ENCODE data around the gene IGF1R. TPM values are rescaled to one million over a fixed set of nuclear protein-coding genes. Genes with fewer than 3 reads are reported as not detected.

IGF1R gene
- polyA plus RNA-seq, 4 donors: 25.1 to 53.9 (median 48.3) TPM

DNA sequence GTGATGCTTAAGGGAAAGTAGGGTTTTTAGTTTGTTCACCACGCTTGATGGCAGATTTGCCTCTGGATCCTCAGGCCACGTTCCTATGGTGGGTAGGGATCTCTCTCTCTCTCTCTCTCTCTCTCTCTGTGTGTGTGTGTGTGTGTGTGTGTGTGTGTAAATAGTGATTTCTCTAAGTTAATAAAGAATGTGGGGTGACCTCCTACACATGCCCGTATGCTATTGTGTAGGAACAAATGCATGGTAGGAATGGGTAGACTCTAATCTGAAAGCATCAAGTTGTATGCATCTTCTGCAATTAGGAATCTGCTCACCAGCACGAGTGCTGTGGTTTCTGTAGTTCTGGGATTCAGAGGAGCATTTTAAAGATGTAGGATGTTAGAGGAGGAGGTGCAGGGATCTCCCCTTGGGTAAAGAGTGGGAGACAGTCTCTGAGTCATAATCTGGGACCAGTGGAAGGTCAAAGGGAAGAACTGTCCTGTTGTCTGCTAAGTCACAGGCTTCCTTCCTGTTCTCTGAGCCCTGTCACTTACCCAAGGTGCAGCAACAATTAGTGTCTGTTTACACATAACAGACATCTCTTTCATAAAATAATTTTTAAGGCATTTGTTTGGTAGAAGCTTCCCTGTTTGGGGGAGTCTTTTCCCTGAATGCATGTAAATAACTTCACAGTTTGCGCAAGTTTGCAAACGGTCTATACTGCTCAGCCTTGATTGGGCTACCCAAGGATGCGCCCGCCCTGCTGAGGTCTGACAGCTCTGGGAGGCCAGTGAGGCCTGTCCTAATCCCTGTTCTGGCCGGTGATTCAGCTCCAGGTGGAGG, 139.8 kb downstream of the IGF1R start:
- no peak for DNase-seq (ENCODE audit: low read depth in 4 of 4, low spot score in 3 of 4)

GRCh38 chr15:98789020-98789419, 140.7 kb downstream of the IGF1R start:
- no peak for DNase-seq (ENCODE audit: low read depth in 4 of 4, low spot score in 3 of 4)

GRCh38 chr15:98790270-98790669, 141.9 kb downstream of the IGF1R start:
- DNase-seq (ENCODE audit: low read depth in 4 of 4, low spot score in 3 of 4): no peak

DNA sequence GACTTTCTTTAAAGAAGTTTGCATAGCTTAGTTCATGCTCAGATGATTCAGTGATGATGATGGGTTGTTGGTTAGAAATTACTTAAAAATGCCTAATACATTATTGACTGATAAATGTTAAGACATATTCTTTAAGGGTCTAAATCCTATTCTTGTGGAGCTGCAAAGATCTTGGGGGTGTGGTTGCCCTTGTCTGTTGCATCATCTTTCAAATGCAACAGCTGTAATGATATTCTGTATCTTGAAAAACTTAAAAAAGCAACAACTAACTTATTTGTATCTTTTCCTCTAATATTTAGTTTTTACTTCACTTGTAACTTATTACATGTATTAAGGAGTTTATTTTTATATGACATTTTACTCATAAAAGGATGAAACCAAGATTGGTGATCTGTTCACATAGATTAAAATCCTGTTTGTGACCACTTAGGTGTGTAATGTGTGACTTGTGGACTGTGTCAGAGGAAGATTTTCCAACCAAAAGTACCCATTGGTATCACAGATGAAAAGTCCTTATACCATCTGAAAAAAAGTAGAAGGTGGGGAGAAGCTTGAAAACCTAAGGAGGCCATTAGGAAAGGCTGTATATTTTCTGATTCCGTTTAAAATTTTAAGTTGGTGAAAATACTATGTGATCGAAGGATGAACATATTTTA, 142.8 kb downstream of the IGF1R start:
- DNase-seq (ENCODE audit: low read depth in 4 of 4, low spot score in 3 of 4): no peak

GRCh38 chr15:98792117-98792516, 143.8 kb downstream of the IGF1R start:
- no peak for DNase-seq (ENCODE audit: low read depth in 4 of 4, low spot score in 3 of 4)

GRCh38 chr15:98794211-98794610, 145.9 kb downstream of the IGF1R start:
- no peak for DNase-seq (ENCODE audit: low read depth in 4 of 4, low spot score in 3 of 4)

DNA sequence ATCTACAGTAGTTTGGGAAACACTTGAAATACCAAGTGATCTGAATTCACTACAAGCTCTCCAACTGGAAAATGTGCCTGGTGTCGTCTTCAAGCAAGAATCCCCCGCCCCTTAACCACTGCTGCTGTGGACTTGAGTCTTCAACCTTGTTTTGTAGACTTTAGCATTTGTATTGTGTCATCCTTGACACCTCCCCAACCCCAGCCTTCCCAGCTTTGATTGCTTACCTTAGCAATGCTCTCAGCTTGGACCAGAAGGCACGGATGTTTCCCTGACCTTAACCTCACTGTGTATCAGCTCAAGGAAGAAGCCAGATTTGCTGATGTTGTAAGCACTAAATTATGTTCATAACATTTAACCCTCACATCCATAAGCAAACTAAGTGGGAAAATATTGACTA, 146.4 kb downstream of the IGF1R start:
- no peak for DNase-seq (ENCODE audit: low read depth in 4 of 4, low spot score in 3 of 4)

GRCh38 chr15:98795980-98796379, 147.6 kb downstream of the IGF1R start:
- DNase-seq (ENCODE audit: low read depth in 4 of 4, low spot score in 3 of 4): no peak

DNA sequence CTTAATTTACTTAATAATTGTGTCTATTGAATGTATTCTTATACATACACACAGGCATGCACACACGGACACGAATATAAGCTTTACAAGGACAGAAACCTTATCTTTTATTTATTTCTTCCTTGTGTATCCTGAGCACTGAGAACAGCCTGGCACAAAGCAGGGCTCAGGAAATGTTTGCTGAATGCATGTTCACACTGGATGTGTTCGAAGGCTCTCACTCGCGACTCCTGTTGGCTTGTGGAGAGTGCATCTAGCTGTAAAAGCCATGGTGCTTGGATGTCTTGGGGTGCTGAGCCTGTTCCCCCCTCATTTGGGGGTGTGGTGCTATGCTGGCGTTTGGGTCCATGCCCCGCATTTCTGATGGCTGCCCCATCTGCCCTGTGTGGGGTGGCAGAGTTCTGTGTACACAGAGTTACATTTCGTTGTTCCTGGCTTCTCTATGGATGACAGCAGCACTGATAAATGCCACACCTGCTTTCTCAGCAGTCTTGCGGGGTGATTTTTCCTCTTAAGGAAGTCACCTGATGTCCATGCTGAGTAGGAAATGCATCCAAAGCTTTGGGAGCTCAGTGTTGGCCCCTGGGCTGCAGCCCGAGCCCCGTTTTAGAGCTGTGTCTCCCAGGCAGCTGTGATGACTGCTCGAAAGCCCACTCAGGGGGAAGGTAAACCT, 148.5 kb downstream of the IGF1R start:
- no peak for DNase-seq (ENCODE audit: low read depth in 4 of 4, low spot score in 3 of 4)

DNA sequence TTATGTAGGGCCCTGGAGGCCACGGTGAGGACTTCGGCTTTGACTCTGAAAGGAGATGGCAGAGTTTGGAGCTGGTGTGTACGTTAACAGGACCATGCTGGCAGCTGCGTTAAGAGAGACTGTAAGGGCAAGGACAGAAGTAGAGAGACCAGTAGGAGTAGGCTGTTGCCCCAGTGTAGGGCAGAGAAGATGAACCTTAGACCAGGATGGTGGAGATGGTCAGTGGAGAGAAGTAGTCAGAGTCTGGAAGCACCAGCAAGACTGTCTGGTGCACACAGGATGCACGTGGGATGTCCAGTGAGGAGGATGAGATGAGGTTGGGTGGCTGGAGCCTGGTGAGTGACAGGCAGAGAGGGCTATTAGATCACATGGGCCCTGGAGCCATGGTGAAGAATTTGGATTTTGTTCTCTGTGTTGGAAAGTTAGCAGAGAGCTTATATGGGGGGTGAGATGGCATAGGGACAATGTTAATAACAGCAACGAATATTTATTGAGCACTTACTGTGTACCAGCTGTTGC, 150.1 kb downstream of the IGF1R start:
- no peak for DNase-seq (ENCODE audit: low read depth in 4 of 4, low spot score in 3 of 4)

- no peak for DNase-seq (ENCODE audit: low read depth in 4 of 4, low spot score in 3 of 4)
These were observed 151.4 kb downstream of the IGF1R start for GRCh38 chr15:98799461-98800390.

DNA sequence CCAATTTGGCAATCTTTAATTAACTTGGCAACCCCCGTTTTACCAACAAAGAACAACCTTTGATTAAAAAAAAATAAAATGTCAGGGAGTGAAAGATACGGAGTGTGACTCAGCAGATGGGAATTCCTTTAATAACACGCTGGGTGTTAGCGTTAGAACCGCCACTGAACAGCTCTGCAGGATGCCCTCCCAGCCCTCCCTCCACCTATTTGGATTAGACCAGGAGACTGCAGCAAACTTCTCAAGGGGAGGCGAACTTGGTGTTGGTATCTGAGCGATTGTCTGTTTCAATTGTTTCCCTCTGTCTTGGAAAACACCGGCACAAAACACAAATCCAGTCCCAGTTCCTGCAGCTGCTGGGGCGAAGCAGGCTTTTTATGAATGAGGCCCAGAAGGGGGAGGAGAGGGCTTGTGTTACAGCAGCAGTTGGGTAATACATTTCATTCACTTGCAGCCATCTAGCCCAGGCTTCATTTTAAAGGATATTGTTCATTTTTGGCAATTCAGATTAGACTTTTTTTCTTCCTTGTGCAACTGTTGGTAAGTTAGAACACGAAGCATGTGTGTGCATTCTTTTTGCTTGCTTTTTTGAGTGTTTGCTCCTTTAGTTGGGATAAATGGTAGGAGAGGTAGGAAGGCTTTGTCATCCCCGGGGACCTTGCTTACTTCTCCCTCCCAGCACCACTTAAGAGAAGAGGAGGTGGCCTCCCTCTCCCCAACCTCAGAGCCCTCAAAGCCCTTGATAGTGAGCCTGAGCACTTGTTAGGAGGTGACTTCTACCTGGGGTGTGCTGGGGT, 152.3 kb downstream of the IGF1R start:
- DNase-seq (ENCODE audit: low read depth in 4 of 4, low spot score in 3 of 4): peak in 3 of 4 donors; percentile 77 to 85 (median 85)

DNA sequence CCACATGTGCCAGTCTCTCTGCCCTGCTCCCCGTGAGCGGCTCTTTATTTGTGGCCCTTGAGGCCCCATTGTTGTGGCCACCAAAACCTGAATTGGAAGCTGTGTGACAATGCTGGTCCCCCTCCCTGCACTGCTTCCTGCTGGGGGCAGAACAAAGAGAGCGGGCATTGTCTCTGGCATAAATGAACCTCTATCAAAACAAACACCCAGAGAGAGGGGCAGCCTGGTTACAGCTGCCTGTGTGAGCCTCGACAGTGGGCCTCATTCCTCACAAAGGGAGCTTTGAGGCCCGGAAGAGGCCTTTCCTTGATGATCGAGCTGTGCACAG, 152.9 kb downstream of the IGF1R start:
- DNase-seq (ENCODE audit: low read depth in 4 of 4, low spot score in 3 of 4): no peak

- no peak for DNase-seq (ENCODE audit: low read depth in 4 of 4, low spot score in 3 of 4)
These were observed 153.8 kb downstream of the IGF1R start for GRCh38 chr15:98802187-98802586.

- DNase-seq (ENCODE audit: low read depth in 4 of 4, low spot score in 3 of 4): no peak
These were observed 155.1 kb downstream of the IGF1R start for GRCh38 chr15:98803228-98804056.

DNA sequence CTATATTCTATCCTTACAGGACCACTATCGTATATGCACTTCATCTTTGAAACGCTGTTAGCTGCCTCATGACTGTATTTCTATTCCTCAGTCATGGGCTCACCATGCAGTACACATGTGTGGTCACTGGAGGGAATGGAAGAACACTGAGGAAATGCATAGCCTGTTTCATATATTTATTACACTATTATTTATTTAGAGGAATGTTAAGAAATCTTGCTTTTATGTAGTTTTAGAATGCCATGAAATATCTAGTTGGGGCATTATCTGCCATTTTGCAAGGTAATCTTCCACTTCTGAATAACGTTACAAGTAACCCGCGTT, 155.7 kb downstream of the IGF1R start:
- no peak for DNase-seq (ENCODE audit: low read depth in 4 of 4, low spot score in 3 of 4)

GRCh38 chr15:98805434-98806274, 157.3 kb downstream of the IGF1R start:
- no peak for DNase-seq (ENCODE audit: low read depth in 4 of 4, low spot score in 3 of 4)

DNA sequence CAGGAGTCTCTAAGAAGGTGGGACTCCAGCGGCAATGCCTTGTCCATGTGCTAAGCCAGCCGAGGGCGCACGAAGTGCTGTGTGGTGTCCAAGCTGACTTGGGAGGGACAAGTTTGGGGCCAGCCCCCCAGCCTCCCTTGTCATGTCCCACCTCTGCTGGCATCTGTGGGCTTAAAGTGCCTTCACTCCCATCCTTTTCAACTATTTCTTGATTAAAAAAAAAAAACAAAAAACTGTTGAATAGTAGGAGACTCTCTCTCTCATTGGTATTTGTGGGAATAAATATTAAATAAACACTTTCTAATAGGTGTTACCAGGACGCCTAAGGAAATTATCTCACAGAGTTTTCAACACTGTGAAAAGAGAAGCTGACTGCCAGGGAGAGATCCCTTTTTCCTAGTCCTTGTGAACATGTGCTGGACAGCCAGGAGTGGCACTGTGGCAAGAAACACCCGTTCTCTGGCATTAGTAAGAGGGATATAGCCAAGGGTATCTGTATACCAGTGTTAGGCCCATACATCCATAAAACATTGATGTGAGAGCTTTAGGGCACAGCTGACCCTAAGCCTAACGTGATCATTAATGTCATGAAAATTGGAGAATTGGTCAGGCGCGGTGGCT, 158.0 kb downstream of the IGF1R start:
- DNase-seq (ENCODE audit: low read depth in 4 of 4, low spot score in 3 of 4): no peak

Data from left renal pelvis (tissue), 4 donors.